Astrocyte (in vitro differentiated cells and primary cell): ENCODE results near the gene SNCB. TPM values are rescaled to one million over a fixed set of nuclear protein-coding genes. Genes with fewer than 3 reads are reported as not detected.

Source experiments
- DNase-seq: peaks from one replicate; pipeline ENCODE4 v3.0.0-alpha.2; 2010; ENCODE audit warnings: low read depth
- FAIRE-seq: peaks from 2 replicates; lab custom pipeline; 2011; peaks lifted over from hg19 to GRCh38; lab: Jason Lieb, UNC
- H2AFZ ChIP-seq: 2 replicates; pipeline ENCODE4 v1.6.0; 2012; ENCODE audit warnings: low read depth, low read length, inconsistent platforms
- H3K27ac ChIP-seq: 2 replicates; pipeline ENCODE4 v1.5.1; 2011; ENCODE audit warnings: low read depth, low read length, inconsistent platforms
- H3K27me3 ChIP-seq: 2 replicates; pipeline ENCODE4 v1.6.0; 2011; ENCODE audit warnings: low read length, inconsistent platforms; ENCODE audit not compliant: insufficient read depth
- H3K36me3 ChIP-seq: 2 replicates; pipeline ENCODE4 v1.5.1; 2011; ENCODE audit warnings: low read length, inconsistent platforms; ENCODE audit not compliant: insufficient read depth
- H3K4me1 ChIP-seq: 2 replicates; pipeline ENCODE4 v1.5.1; 2011; ENCODE audit warnings: low read length, inconsistent platforms; ENCODE audit not compliant: insufficient read depth
- H3K4me2 ChIP-seq: 2 replicates; pipeline ENCODE4 v1.6.0; 2012; ENCODE audit warnings: low read length, inconsistent platforms
- H3K4me3 ChIP-seq: 2 replicates; pipeline ENCODE4 v1.5.1; 2011; ENCODE audit warnings: low read depth, mild to moderate bottlenecking, low read length, inconsistent platforms; ENCODE audit not compliant: insufficient read depth
- H3K79me2 ChIP-seq: 2 replicates; pipeline ENCODE4 v1.6.0; 2012; ENCODE audit warnings: mild to moderate bottlenecking, low read length, inconsistent platforms; ENCODE audit not compliant: insufficient read depth
- H3K9ac ChIP-seq: 2 replicates; pipeline ENCODE4 v1.6.0; 2012; ENCODE audit warnings: mild to moderate bottlenecking, low read length, inconsistent platforms
- H3K9me3 ChIP-seq: 2 replicates; pipeline ENCODE4 v1.5.1; 2012; ENCODE audit warnings: low read depth, mild to moderate bottlenecking, low read length, inconsistent platforms; ENCODE audit not compliant: insufficient read depth
- H4K20me1 ChIP-seq: 2 replicates; pipeline ENCODE4 v1.6.0; 2012; ENCODE audit warnings: low read length, inconsistent platforms; ENCODE audit not compliant: insufficient read depth
- H3K27ac Mint-ChIP-seq: one replicate; pipeline ENCODE4 v1.8.0; 2021; ENCODE audit warnings: mild to moderate bottlenecking, mixed read lengths; ENCODE audit not compliant: unreplicated experiment
- H3K27me3 Mint-ChIP-seq: one replicate; pipeline ENCODE4 v1.8.0; 2021; ENCODE audit warnings: low read depth, mixed read lengths; ENCODE audit not compliant: unreplicated experiment
- H3K36me3 Mint-ChIP-seq: one replicate; pipeline ENCODE4 v1.8.0; 2021; ENCODE audit warnings: low read depth, mixed read lengths; ENCODE audit not compliant: unreplicated experiment
- H3K4me1 Mint-ChIP-seq: one replicate; pipeline ENCODE4 v1.8.0; 2021; ENCODE audit warnings: low read depth, mixed read lengths; ENCODE audit not compliant: unreplicated experiment
- H3K4me3 Mint-ChIP-seq: one replicate; pipeline ENCODE4 v1.8.0; 2021; ENCODE audit warnings: mild to moderate bottlenecking, moderate library complexity, mixed read lengths; ENCODE audit not compliant: unreplicated experiment
- H3K9me3 Mint-ChIP-seq: one replicate; pipeline ENCODE4 v1.8.0; 2021; ENCODE audit warnings: mild to moderate bottlenecking, mixed read lengths; ENCODE audit not compliant: unreplicated experiment
- CTCF ChIP-seq: IDR thresholded peaks from 2 replicates; pipeline ENCODE4 v1.5.1; 2011; ENCODE audit warnings: low read depth, mild to moderate bottlenecking, inconsistent platforms, low read length, moderate library complexity; ENCODE audit not compliant: insufficient read depth
- EZH2 ChIP-seq: IDR thresholded peaks from 2 replicates; pipeline ENCODE4 v1.6.1; 2012; ENCODE audit warnings: mild to moderate bottlenecking, low read length, inconsistent platforms; ENCODE audit not compliant: insufficient read depth
- total RNA-seq: library from RNA; stranded (reverse); gene quantifications from 2 replicates; pipeline ENCODE4 v1.2.1, GENCODE V29; 2021

Gene SNCB
- total RNA-seq, 1 donor from 2014 or later: 3.4 TPM

GRCh38 chr5:176673651-176674583 lies 43.6 kb upstream of the SNCB start:
- no peak overlapping the region for H3K4me3 Mint-ChIP-seq
- no peaks in the 10 kb centered on the region for H3K79me2 ChIP-seq
- no peaks in the 10 kb centered on the region for H4K20me1 ChIP-seq
- H3K9me3 Mint-ChIP-seq: peaks cover 4% of the 10 kb centered on the region
- no peak overlapping the region for H3K9ac ChIP-seq
- no peak overlapping the region for H3K27ac Mint-ChIP-seq
- H3K9me3 ChIP-seq: no peaks in the 10 kb centered on the region
- peaks cover 24% of the 10 kb centered on the region for H3K27me3 ChIP-seq
- H3K4me1 Mint-ChIP-seq: no peaks in the 10 kb centered on the region
- peaks cover 2% of the 10 kb centered on the region for H3K4me1 ChIP-seq
- FAIRE-seq: no peak
- peaks cover 1% of the 10 kb centered on the region for H3K36me3 Mint-ChIP-seq
- TF ChIP-seq CTCF: no peak
- no peak for TF ChIP-seq EZH2
- H3K4me3 ChIP-seq: no peak overlapping the region
- no peak overlapping the region for H2AFZ ChIP-seq
- no peak for DNase-seq
- peaks cover 52% of the 10 kb centered on the region for H3K27me3 Mint-ChIP-seq
- no peak overlapping the region for H3K27ac ChIP-seq
- H3K36me3 ChIP-seq: no peaks in the 10 kb centered on the region
- no peak overlapping the region for H3K4me2 ChIP-seq

- Mint-ChIP-seq H3K27ac (no peak overlapping the region), H3K4me3 (no peak overlapping the region), H3K36me3 (no peaks in the 10 kb centered on the region), H3K4me1 (no peaks in the 10 kb centered on the region), H3K27me3 (peaks cover 56% of the 10 kb centered on the region), H3K9me3 (peaks cover 2% of the 10 kb centered on the region)
- H3K79me2 ChIP-seq: no peaks in the 10 kb centered on the region
- H3K36me3 ChIP-seq: no peaks in the 10 kb centered on the region
- H4K20me1 ChIP-seq: no peaks in the 10 kb centered on the region
- no peak overlapping the region for H3K4me3 ChIP-seq
- H3K9me3 ChIP-seq: no peaks in the 10 kb centered on the region
- no peak overlapping the region for H3K4me2 ChIP-seq
- FAIRE-seq (no peak), DNase-seq (no peak)
- H3K27ac ChIP-seq: no peak overlapping the region
- H3K27me3 ChIP-seq: peaks cover 25% of the 10 kb centered on the region
- H3K9ac ChIP-seq: no peak overlapping the region
- H3K4me1 ChIP-seq: peaks cover 2% of the 10 kb centered on the region
- no peak for TF ChIP-seq EZH2
- TF ChIP-seq CTCF: no peak
- H2AFZ ChIP-seq: no peak overlapping the region
Observed at GRCh38 chr5:176671890-176672747, 41.8 kb upstream of the SNCB start.
